A673 (cell line): ENCODE measurements around the gene SLC25A36. TPM values are rescaled to one million over a fixed set of nuclear protein-coding genes. Genes with fewer than 3 reads are reported as not detected.
A peak's percentile ranks its signal among the peaks of the same experiment; 100 is the strongest.

Experiments used
- BruUV-seq: library from RNA; stranded (reverse); fragments of 400-500 nt; replicated peaks from 2 replicates; lab custom pipeline; 2021; lab: Mats Ljungman, UMichigan
- CTCF ChIA-PET: fragments of 300-600 bp; sonication (Branson Sonifier 250); formaldehyde crosslinking; loops from one replicate; lab custom pipeline; 2022; ENCODE audit warnings: antibody characterized with exemption; lab: Charles Lee
- POLR2A ChIA-PET: fragments of 300-600 bp; sonication (Branson Sonifier 250); formaldehyde crosslinking; loops from one replicate; lab custom pipeline; 2022; ENCODE audit warnings: antibody characterized with exemption; ENCODE audit not compliant: low non-redundant PET; lab: Charles Lee
- DNase-seq: peaks from one replicate; pipeline ENCODE4 v3.0.0-alpha.2; 2015; ENCODE audit warnings: low spot score
- H3K27ac ChIP-seq: fragments of 200-600 bp; sonication (generic); 2 replicates; pipeline ENCODE4 v1.5.1; 2016; ENCODE audit warnings: mixed run types, low read depth, mild to moderate bottlenecking, mixed read lengths, antibody characterized with exemption, low read length; ENCODE audit not compliant: poor library complexity, severe bottlenecking
- H3K27me3 ChIP-seq: fragments of 200-600 bp; sonication (generic); replicated peaks from 2 replicates; pipeline ENCODE4 v1.6.1; 2017; ENCODE audit warnings: mixed run types, low read depth, mild to moderate bottlenecking, mixed read lengths, antibody characterized with exemption, low read length; ENCODE audit not compliant: insufficient read depth, poor library complexity
- H3K36me3 ChIP-seq: fragments of 200-600 bp; sonication (generic); 2 replicates; pipeline ENCODE4 v1.6.1; 2016; ENCODE audit warnings: mixed run types, mild to moderate bottlenecking, mixed read lengths, antibody characterized with exemption, low read length; ENCODE audit not compliant: insufficient read depth, poor library complexity, severe bottlenecking
- H3K4me1 ChIP-seq: fragments of 200-600 bp; sonication (generic); 2 replicates; pipeline ENCODE4 v1.6.1; 2017; ENCODE audit warnings: mixed run types, mild to moderate bottlenecking, mixed read lengths, antibody characterized with exemption, low read length; ENCODE audit not compliant: insufficient read depth, poor library complexity, severe bottlenecking
- H3K4me3 ChIP-seq: fragments of 200-600 bp; sonication (generic); 2 replicates; pipeline ENCODE4 v1.5.1; 2016; ENCODE audit warnings: low read depth, mixed run types, mild to moderate bottlenecking, mixed read lengths, low read length; ENCODE audit not compliant: poor library complexity, severe bottlenecking
- H3K9me3 ChIP-seq: fragments of 200-600 bp; sonication (generic); 2 replicates; pipeline ENCODE4 v1.6.1; 2016; ENCODE audit warnings: mixed run types, low read depth, mild to moderate bottlenecking, mixed read lengths, antibody characterized with exemption, low read length; ENCODE audit not compliant: poor library complexity, severe bottlenecking
- EZH2 ChIP-seq: fragments of 200-600 bp; sonication (generic); IDR thresholded peaks from 2 replicates; pipeline ENCODE4 v1.6.1; 2017; ENCODE audit warnings: borderline replicate concordance, low read depth, mild to moderate bottlenecking, mixed read lengths, antibody characterized with exemption, low read length; ENCODE audit not compliant: poor library complexity, severe bottlenecking
- intact Hi-C: fragments of 100-400 bp; cut with micrococcal nuclease; formaldehyde crosslinking; loops from one replicate; pipeline ENCODE4 v1.10.0; 2022; ENCODE audit not compliant: unreplicated experiment
- total RNA-seq: library from RNA; stranded (reverse); gene quantifications from 2 replicates; pipeline ENCODE4 v1.2.3, GENCODE V29; 2021
- TF ChIP-seq, protein P1 (sequence below): fragments of 300-800, 200-600 bp; sonication (generic); conservative IDR thresholded peaks from 2 replicates; pipeline ENCODE4 v1.5.1; 2017; ENCODE audit warnings: low read depth, mild to moderate bottlenecking, antibody characterized with exemption, low read length, moderate library complexity, mixed read lengths

SLC25A36 gene
- total RNA-seq, 1 experiment from 2014 or later: 43.5 TPM

DNA sequence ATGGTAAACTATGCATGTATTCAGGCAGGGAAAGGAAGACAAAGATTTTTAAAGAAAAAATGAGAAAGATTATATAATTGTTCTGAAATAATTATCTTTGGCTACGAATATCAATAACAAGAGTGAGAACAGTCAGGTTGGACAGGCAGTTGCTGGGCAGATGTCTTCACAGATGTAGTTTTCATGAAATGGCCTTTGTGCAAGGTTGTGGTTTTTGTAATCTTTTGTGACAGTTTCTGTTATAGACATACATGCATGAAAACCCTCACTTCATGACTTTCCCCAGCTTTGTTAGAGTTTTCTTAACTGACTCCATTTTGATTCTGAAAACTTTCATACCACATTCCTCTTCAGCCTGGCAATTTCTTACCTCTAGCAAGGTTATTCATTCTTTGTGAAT, 34.9 kb upstream of the SLC25A36 start:
- intact Hi-C loops: no loop called here
- BruUV-seq: no TSS peak
- ChIA-PET POLR2A (no interaction called here), CTCF (no interaction called here)
- no peak overlapping the region for H3K4me3 ChIP-seq
- H3K9me3 ChIP-seq: no peaks in the 10 kb centered on the region
- no peak overlapping the region for H3K27ac ChIP-seq
- no peaks in the 10 kb centered on the region for H3K27me3 ChIP-seq
- no peak for DNase-seq
- H3K36me3 ChIP-seq: no peaks in the 10 kb centered on the region
- TF ChIP-seq, protein P1, sequence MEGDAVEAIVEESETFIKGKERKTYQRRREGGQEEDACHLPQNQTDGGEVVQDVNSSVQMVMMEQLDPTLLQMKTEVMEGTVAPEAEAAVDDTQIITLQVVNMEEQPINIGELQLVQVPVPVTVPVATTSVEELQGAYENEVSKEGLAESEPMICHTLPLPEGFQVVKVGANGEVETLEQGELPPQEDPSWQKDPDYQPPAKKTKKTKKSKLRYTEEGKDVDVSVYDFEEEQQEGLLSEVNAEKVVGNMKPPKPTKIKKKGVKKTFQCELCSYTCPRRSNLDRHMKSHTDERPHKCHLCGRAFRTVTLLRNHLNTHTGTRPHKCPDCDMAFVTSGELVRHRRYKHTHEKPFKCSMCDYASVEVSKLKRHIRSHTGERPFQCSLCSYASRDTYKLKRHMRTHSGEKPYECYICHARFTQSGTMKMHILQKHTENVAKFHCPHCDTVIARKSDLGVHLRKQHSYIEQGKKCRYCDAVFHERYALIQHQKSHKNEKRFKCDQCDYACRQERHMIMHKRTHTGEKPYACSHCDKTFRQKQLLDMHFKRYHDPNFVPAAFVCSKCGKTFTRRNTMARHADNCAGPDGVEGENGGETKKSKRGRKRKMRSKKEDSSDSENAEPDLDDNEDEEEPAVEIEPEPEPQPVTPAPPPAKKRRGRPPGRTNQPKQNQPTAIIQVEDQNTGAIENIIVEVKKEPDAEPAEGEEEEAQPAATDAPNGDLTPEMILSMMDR: no peak
- no peak for TF ChIP-seq EZH2
- no peaks in the 10 kb centered on the region for H3K4me1 ChIP-seq

DNA sequence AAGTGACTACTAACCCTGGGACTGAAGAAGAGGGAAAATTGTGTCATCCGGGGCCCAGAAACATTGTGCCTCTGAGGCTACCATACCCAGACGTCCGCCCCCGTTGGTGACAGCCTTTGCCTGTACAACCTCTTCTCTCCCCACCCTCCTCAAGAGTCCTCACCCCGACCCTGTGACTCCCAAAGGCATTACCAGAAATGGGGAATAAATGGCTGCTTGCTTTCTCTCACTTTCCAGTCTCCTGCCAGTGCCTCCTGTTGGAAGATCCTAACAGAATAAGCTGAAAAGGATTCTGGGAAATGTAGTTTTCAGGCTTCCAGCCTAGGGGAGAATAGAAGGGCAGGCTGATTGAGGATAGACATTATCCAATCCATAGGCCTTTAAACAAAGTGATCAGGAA, 30.8 kb upstream of the SLC25A36 start:
- Histone ChIP-seq H3K36me3 (no peaks in the 10 kb centered on the region), H3K4me3 (no peak overlapping the region), H3K27me3 (peaks cover 6% of the 10 kb centered on the region), H3K9me3 (no peaks in the 10 kb centered on the region), H3K27ac (no peak overlapping the region), H3K4me1 (no peaks in the 10 kb centered on the region)
- intact Hi-C loops: no loop called here
- no TSS peak for BruUV-seq
- peak; percentile 44 for DNase-seq
- POLR2A ChIA-PET: no interaction called here
- TF ChIP-seq, protein P1: peak; percentile 43; the same call in 1 of the 2 replicates
- TF ChIP-seq EZH2: no peak
- CTCF ChIA-PET: no interaction called here

DNA sequence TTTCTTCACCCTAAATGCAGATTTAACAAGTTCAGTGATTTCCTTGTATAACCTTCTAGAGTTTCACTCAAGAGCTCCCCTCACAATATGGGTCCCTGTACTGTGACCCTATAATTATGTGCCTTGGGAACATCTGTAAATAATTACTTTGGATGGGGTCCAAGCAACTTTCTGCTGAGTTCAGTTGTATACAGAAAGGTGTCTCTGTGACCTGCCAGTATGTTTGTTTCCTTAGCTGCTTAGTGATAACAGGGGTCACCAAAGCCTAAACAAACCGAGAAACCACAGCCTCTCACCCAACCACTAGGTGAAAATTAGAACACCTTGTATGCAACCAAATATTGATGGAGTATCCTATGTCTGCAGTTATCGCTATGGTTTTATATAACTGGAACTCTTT, 29.8 kb upstream of the SLC25A36 start:
- H3K36me3 ChIP-seq: no peaks in the 10 kb centered on the region
- H3K4me1 ChIP-seq: no peaks in the 10 kb centered on the region
- H3K27ac ChIP-seq: no peak overlapping the region
- POLR2A ChIA-PET: no interaction called here
- CTCF ChIA-PET: no interaction called here
- BruUV-seq: no TSS peak
- no peak overlapping the region for H3K4me3 ChIP-seq
- intact Hi-C loops: no loop called here
- H3K27me3 ChIP-seq: peaks cover 9% of the 10 kb centered on the region
- H3K9me3 ChIP-seq: no peaks in the 10 kb centered on the region
- peak; percentile 10 for DNase-seq
- TF ChIP-seq, protein P1: no peak
- no peak for TF ChIP-seq EZH2
